HG03457 (cell line): Measurements from ENCODE around the gene ASAP2.

Source experiments
- ATAC-seq: cut with Tn5 transposase; IDR thresholded peaks from one replicate; pipeline ENCODE4 v1.9.1; 2021; ENCODE audit warnings: moderate number of reproducible peaks; ENCODE audit not compliant: unreplicated experiment

The ASAP2 gene

GRCh38 chr2:9341337-9341887 lies 134.8 kb downstream of the ASAP2 start:
- no peak for ATAC-seq

- no peak for ATAC-seq
Observed at GRCh38 chr2:9342659-9343058, 136.0 kb downstream of the ASAP2 start.

- no peak for ATAC-seq
Observed at GRCh38 chr2:9343524-9343923, 136.9 kb downstream of the ASAP2 start.

- ATAC-seq, result no peak
Observed at GRCh38 chr2:9344434-9344833, 137.8 kb downstream of the ASAP2 start.

- no peak for ATAC-seq
Observed at GRCh38 chr2:9345343-9345742, 138.7 kb downstream of the ASAP2 start.

- no peak for ATAC-seq
Observed at GRCh38 chr2:9345997-9346396, 139.4 kb downstream of the ASAP2 start.

- no peak for ATAC-seq
Observed at GRCh38 chr2:9346885-9347284, 140.3 kb downstream of the ASAP2 start.

GRCh38 chr2:9347411-9347881 lies 140.8 kb downstream of the ASAP2 start:
- ATAC-seq, result no peak

GRCh38 chr2:9354318-9354717 lies 147.7 kb downstream of the ASAP2 start:
- ATAC-seq, result no peak

GRCh38 chr2:9355270-9355669 lies 148.7 kb downstream of the ASAP2 start:
- no peak for ATAC-seq

GRCh38 chr2:9355716-9356115 lies 149.1 kb downstream of the ASAP2 start:
- ATAC-seq, result no peak

- ATAC-seq, result no peak
Observed at GRCh38 chr2:9356261-9356660, 149.6 kb downstream of the ASAP2 start.

- no peak for ATAC-seq
Observed at GRCh38 chr2:9358846-9359245, 152.2 kb downstream of the ASAP2 start.

GRCh38 chr2:9359463-9359862 lies 152.9 kb downstream of the ASAP2 start:
- no peak for ATAC-seq

- no peak for ATAC-seq
Observed at GRCh38 chr2:9360110-9360509, 153.5 kb downstream of the ASAP2 start.

- no peak for ATAC-seq
Observed at GRCh38 chr2:9360701-9361100, 154.1 kb downstream of the ASAP2 start.

- ATAC-seq, result no peak
Observed at GRCh38 chr2:9364373-9364772, 157.8 kb downstream of the ASAP2 start.

GRCh38 chr2:9364791-9365497 lies 158.3 kb downstream of the ASAP2 start:
- ATAC-seq, result no peak

GRCh38 chr2:9365498-9366019 lies 158.9 kb downstream of the ASAP2 start:
- no peak for ATAC-seq

GRCh38 chr2:9366026-9366425 lies 159.4 kb downstream of the ASAP2 start:
- no peak for ATAC-seq

- ATAC-seq, result no peak
Observed at GRCh38 chr2:9370746-9371145, 164.1 kb downstream of the ASAP2 start.

- no peak for ATAC-seq
Observed at GRCh38 chr2:9373047-9373446, 166.4 kb downstream of the ASAP2 start.

GRCh38 chr2:9373476-9373875 lies 166.9 kb downstream of the ASAP2 start:
- ATAC-seq, result no peak
